ENCODE results near the gene LTBP4. TPM values are rescaled to one million over a fixed set of nuclear protein-coding genes. Genes with fewer than 3 reads are reported as not detected.

The LTBP4 gene
- total RNA-seq, 1 donor: 16.6 TPM

DNA sequence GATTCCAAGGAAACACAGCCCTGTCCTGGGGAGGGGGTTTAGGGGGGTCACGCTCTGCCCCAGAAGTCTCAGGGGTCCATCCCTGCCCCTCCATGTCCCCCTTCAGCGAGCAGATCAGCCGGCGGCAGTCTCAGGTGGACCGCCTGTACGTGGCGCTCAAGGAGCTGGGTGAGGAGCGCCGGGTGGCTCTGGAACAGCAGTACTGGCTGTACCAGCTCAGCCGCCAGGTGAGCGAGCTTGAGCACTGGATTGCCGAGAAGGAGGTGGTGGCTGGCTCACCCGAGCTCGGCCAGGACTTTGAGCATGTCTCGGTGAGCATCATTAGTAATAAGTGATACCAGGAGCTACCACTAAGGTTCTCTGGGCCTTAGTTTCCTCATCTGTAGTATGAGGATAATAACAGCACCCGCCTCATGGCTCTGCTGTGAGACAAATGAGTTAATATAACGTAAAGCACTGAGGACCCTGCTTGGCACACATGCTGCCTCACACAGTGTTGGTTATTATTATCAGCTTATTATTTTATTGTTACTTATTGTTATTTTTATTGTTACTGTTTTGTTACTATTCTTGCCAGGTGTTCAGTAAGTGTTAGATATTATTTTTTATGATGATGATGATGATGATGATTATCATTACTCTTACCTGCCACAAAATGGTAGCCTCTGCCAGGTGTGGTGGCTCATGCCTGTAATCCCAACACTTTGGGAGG, 45.0 kb upstream of the LTBP4 start:
- TF ChIP-seq, protein P1, sequence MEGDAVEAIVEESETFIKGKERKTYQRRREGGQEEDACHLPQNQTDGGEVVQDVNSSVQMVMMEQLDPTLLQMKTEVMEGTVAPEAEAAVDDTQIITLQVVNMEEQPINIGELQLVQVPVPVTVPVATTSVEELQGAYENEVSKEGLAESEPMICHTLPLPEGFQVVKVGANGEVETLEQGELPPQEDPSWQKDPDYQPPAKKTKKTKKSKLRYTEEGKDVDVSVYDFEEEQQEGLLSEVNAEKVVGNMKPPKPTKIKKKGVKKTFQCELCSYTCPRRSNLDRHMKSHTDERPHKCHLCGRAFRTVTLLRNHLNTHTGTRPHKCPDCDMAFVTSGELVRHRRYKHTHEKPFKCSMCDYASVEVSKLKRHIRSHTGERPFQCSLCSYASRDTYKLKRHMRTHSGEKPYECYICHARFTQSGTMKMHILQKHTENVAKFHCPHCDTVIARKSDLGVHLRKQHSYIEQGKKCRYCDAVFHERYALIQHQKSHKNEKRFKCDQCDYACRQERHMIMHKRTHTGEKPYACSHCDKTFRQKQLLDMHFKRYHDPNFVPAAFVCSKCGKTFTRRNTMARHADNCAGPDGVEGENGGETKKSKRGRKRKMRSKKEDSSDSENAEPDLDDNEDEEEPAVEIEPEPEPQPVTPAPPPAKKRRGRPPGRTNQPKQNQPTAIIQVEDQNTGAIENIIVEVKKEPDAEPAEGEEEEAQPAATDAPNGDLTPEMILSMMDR (IDR thresholded peaks at IDR 0.05; ENCODE audit: extremely low read depth, low read depth, low read length): no peak
- peaks cover 20% of the 10 kb centered on the region for H3K27me3 ChIP-seq (ENCODE audit: insufficient read depth, low read length)
- DNase-seq (ENCODE audit: insufficient read length, low spot score, missing footprints): peak; percentile 66
- no peak overlapping the region for H2AFZ ChIP-seq (ENCODE audit: low read length)
- no peaks in the 10 kb centered on the region for H3K79me2 ChIP-seq (ENCODE audit: insufficient read depth, low read length)
- no peak overlapping the region for H3K4me2 ChIP-seq (ENCODE audit: insufficient read depth, low read length)
- no peaks in the 10 kb centered on the region for H4K20me1 ChIP-seq (ENCODE audit: insufficient read depth, low read length)
- H3K4me1 ChIP-seq (ENCODE audit: insufficient read depth, low read length): no peaks in the 10 kb centered on the region
- H3K27ac ChIP-seq (ENCODE audit: low read depth, low read length): no peak overlapping the region
- H3K4me3 ChIP-seq (ENCODE audit: insufficient read depth, low read length): no peak overlapping the region
- H3K36me3 ChIP-seq (ENCODE audit: insufficient read depth, low read length): no peaks in the 10 kb centered on the region
- no peaks in the 10 kb centered on the region for H3K9me3 ChIP-seq (ENCODE audit: low read depth, low read length)

DNA sequence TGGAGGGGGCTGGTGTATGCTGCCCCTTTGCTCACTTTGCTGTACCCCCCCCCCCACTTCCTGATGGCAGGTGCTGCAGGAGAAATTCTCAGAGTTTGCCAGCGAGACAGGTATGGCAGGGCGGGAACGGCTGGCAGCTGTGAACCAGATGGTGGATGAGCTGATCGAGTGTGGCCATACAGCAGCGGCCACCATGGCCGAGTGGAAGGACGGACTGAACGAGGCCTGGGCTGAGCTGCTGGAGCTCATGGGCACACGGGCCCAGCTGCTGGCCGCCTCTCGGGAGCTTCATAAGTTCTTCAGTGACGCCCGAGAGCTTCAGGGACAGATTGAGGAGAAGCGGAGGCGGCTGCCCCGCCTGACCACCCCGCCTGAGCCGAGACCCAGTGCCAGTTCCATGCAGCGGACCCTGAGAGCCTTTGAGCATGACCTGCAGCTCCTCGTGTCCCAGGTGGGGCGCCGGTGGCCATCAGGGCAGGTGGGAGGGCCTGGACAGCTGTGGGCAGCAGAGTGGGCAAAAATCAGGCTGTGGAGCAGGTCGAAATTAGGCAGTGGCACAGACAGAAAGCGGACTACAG, 44.1 kb upstream of the LTBP4 start:
- H3K27ac ChIP-seq (ENCODE audit: low read depth, low read length): no peak overlapping the region
- H3K9me3 ChIP-seq (ENCODE audit: low read depth, low read length): no peaks in the 10 kb centered on the region
- H3K4me2 ChIP-seq (ENCODE audit: insufficient read depth, low read length): no peak overlapping the region
- no peak overlapping the region for H3K4me3 ChIP-seq (ENCODE audit: insufficient read depth, low read length)
- no peaks in the 10 kb centered on the region for H3K36me3 ChIP-seq (ENCODE audit: insufficient read depth, low read length)
- no peak overlapping the region for H2AFZ ChIP-seq (ENCODE audit: low read length)
- H3K27me3 ChIP-seq (ENCODE audit: insufficient read depth, low read length): peaks cover 20% of the 10 kb centered on the region
- H3K79me2 ChIP-seq (ENCODE audit: insufficient read depth, low read length): no peaks in the 10 kb centered on the region
- H4K20me1 ChIP-seq (ENCODE audit: insufficient read depth, low read length): no peaks in the 10 kb centered on the region
- peak; percentile 72 for DNase-seq (ENCODE audit: insufficient read length, low spot score, missing footprints)
- H3K4me1 ChIP-seq (ENCODE audit: insufficient read depth, low read length): no peaks in the 10 kb centered on the region
- TF ChIP-seq, protein P1 (IDR thresholded peaks at IDR 0.05; ENCODE audit: extremely low read depth, low read depth, low read length): no peak

DNA sequence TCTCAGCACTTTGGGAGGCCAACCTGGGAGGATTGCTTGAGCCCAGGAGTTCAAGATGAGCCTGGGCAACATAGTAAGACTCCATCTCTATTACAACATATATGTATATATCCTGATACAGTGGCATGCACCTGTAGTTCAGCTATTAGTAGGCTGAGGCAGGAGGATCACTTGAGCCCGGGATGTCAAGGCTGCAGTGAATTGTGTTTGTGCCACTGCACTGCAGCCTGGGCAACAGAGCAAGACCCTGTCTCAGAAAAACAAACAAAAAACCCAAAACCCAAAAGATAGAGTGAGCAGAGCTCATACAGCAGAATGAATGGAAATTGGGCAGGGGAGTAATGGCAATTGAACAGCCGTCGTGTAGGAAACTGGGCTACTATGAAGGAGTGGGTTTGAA, 41.8 kb upstream of the LTBP4 start:
- Histone ChIP-seq H2AFZ (ENCODE audit: low read length) (no peak overlapping the region), H4K20me1 (ENCODE audit: insufficient read depth, low read length) (no peaks in the 10 kb centered on the region), H3K4me3 (ENCODE audit: insufficient read depth, low read length) (no peak overlapping the region), H3K36me3 (ENCODE audit: insufficient read depth, low read length) (no peaks in the 10 kb centered on the region), H3K4me1 (ENCODE audit: insufficient read depth, low read length) (no peaks in the 10 kb centered on the region), H3K9me3 (ENCODE audit: low read depth, low read length) (no peaks in the 10 kb centered on the region), H3K79me2 (ENCODE audit: insufficient read depth, low read length) (no peaks in the 10 kb centered on the region), H3K27ac (ENCODE audit: low read depth, low read length) (no peak overlapping the region), H3K27me3 (ENCODE audit: insufficient read depth, low read length) (peaks cover 10% of the 10 kb centered on the region), H3K4me2 (ENCODE audit: insufficient read depth, low read length) (no peak overlapping the region)
- no peak for DNase-seq (ENCODE audit: insufficient read length, low spot score, missing footprints)
- TF ChIP-seq, protein P1 (IDR thresholded peaks at IDR 0.05; ENCODE audit: extremely low read depth, low read depth, low read length): no peak

DNA sequence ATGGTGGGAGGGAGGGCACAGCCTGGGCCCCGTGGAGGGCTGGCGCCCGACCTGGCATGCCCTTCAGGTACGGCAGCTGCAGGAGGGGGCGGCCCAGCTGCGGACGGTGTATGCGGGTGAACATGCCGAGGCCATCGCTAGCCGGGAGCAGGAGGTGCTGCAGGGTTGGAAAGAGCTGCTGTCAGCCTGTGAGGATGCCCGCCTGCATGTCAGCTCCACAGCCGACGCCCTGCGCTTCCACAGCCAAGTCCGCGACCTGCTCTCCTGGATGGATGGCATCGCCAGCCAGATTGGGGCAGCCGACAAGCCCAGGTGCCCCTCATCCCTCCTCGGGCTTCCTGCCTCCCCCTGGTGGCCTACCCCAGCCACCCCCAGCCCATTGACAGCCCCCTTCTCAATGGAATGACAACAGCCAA, 41.1 kb upstream of the LTBP4 start:
- Histone ChIP-seq H3K27ac (ENCODE audit: low read depth, low read length) (no peak overlapping the region), H2AFZ (ENCODE audit: low read length) (no peak overlapping the region), H4K20me1 (ENCODE audit: insufficient read depth, low read length) (no peaks in the 10 kb centered on the region), H3K4me1 (ENCODE audit: insufficient read depth, low read length) (no peaks in the 10 kb centered on the region), H3K36me3 (ENCODE audit: insufficient read depth, low read length) (no peaks in the 10 kb centered on the region), H3K9me3 (ENCODE audit: low read depth, low read length) (no peaks in the 10 kb centered on the region), H3K79me2 (ENCODE audit: insufficient read depth, low read length) (no peaks in the 10 kb centered on the region), H3K4me2 (ENCODE audit: insufficient read depth, low read length) (no peak overlapping the region), H3K27me3 (ENCODE audit: insufficient read depth, low read length) (peaks cover 4% of the 10 kb centered on the region), H3K4me3 (ENCODE audit: insufficient read depth, low read length) (no peak overlapping the region)
- TF ChIP-seq, protein P1 (IDR thresholded peaks at IDR 0.05; ENCODE audit: extremely low read depth, low read depth, low read length): no peak
- peak; percentile 44 for DNase-seq (ENCODE audit: insufficient read length, low spot score, missing footprints)

All from osteoblast (primary cell).